GM18519 (cell line): ENCODE results near the gene PDE8A.
"Not testable (repeated sequence)": the region's sequence is repeated elsewhere in the genome, so short reads cannot be mapped to it uniquely, and the experiment has no call there.

Source experiments
- ATAC-seq: cut with Tn5 transposase; IDR thresholded peaks from one replicate; pipeline ENCODE4 v1.9.1; 2021; ENCODE audit warnings: mild to moderate bottlenecking, moderate library complexity; ENCODE audit not compliant: unreplicated experiment, low FRiP score

The PDE8A gene

DNA sequence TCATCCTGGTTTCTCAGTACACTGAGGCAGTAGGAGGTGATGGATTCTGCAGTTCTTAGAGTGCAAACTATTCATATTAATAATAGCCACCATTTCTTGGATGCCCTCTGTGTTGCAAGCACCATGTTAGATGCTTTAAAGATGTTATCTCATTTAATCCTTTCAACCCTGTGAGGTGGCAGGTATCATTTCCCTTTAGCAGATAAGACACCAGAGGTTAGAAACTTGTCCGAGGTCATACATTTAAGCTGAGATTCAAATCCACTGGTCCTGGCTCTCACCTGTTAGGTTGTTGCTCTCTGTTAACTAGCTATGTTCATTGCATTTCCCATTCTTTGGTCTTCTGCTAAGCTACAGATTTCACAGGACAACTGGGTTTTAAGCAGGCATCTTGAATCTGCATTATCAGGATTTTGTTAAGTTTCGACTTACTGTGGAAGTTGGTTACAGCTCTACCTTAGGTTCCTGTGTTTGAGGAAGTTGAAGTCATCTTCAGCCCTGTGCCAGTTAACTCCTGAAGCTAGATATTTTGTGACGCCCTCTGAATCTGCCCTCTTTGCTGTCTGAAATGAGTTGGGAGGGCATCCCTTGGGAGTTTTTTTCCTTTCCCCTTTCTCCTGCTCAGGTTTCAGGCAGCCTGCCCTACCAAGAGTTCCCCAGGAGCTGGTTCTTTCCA, 6.4 kb downstream of the PDE8A start:
- ATAC-seq: no peak

DNA sequence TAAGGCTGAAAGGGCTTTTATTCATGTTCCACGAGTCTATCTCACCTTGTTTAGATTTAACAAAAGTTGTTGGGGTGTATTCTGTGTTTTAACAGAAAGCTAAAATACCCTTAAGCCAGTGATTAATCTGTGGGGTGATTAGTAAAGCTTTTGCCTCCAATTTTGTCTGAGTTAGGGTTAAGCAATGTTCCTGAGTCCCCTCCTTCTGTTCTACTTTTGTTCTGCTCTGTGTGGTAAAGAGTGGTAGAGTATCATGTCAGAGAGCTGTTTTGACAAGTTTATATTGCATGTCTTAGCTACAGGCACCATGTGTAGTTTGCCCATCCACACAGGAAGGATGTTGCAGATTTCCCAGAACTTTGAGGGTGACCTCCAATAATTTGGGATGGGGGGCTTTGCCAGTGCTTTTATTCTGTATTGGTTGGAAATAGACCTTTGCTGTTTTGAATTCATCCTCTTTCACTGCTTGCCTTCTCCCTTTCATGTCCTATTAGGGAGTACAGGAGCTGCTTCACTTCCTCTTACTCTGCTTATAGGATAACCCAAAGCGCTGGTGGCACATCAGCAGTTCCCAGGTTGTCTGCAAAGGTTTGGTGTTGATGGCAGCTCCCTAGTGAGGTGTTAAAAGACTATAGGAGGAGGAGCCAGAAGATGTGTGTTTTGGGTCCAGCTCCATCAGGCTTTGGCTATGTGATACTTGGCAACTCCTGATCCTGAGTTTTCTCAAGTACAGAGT, 7.4 kb downstream of the PDE8A start:
- no peak for ATAC-seq

DNA sequence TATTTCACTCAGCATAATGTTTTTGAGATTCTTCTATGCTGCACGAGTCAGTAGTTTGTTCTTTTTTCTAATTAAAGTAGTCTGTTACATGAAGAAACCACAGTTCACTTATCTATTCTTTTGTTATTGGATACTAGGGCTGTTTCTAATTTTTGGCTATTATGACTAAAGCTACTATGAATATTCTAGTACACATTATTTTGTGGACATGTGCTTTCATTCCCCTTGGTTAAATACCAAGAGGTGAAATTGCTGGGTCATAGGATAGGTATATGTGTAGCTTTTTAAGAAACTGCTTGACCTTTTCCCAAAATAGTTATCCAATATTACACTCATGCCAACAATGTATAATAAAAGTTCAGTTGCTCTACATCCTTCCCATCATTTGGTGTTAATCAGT, 8.9 kb downstream of the PDE8A start:
- no peak for ATAC-seq

DNA sequence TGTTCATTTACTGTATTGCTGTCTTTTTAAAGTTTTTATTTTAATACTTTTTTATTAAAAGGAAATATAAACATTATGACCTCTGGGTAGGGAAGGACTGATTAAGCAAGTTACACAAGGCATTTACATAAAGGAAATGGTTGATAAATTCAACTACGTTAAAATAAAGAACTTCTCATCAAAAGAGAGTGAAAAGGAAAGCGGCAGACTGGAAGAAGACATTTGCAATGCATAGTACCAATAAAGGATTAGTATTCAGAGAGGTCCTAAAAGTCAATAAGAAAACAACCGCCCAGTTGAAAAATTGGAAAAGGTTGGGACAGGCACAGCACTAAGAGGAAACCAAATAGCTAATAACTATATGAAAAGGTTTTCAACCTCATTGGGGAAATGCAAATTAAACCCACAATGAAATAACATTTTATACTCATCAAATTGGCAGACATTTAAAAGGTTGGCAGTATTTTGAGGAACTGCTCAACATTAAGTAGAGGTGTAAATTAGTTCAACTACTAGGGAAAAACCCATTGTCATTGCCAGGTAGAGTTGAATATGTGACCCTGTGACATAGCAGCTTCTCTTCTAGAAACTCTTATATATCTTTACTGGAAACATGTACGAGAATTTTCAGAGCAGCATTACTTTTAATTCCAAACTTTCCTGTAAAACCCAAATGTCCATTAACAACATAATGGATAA, 9.5 kb downstream of the PDE8A start:
- no peak for ATAC-seq

DNA sequence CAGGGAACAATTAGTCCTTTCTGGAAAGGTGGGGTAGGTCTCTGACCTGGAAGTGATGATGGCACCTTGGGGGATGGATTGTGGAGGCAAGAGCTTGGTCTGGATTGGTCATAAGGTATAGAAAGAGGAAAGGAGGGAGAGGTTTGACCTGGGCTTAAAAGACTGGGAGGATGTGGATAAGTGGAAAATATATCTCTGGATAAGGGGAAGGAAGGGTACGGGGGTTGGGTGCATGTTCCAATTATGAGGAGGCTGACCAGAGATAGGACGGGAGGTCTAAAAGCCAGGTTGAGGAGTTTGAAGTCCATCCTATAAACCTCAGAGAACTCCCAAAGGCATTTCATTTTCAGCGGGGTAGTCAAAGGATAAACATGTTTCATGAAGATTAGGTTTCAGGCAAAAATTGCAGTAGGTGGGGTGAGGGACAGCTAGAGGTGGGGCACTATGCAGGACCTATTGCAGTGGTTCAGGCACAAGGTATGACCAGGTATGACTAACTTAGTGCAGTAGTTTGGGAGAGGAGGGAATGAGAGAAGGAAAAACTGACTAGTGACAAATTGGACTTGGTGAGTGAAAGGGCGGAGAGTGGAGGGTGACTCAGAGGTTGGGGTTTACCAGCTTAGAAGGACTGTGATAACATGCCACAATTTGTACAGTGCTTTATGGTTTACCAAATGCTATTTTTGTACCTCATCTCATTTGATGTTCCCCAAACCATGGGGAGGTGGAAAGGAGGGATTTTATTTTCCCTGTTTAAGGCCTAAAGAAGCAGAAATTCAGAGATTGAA, 10.7 kb downstream of the PDE8A start:
- no peak for ATAC-seq

DNA sequence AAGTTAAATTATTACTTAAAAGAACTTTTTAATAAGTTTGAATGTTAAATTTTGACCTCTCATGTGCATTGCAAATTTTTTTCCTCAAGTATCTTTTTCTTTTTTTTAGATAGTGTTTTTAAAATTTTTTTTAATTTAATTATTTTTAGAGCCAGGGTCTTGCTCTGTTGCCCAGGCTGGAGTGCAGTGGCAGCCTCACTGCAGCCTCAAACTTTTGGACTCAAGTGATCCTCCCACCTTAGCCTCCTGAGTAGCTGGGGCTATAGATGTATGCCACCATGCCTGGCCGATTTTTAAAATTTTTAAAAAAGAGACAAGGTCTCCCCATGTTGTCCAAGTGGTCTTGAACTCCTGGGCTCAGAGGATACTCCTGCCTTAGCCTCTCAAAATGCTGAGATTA, 14.4 kb downstream of the PDE8A start:
- no peak for ATAC-seq

DNA sequence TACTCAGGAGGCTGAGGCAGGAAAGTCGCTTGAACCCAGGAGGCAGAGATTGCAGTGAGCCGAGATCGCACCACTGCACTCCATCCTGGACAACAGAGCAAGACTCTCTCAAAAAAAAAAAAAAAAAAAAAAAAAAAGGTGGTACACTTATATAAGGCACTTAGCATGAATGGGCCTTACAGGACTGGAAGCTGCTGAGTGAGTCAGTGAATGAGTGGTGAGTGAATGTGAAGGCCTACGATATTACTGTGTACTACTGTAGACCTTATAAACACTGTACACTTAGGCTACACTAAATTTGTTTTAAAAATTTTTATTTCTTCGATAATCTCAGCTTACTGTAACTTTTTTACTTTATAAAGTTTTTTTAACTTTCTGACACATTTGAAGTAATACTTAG, 15.1 kb downstream of the PDE8A start:
- not testable (repeated sequence) for ATAC-seq

DNA sequence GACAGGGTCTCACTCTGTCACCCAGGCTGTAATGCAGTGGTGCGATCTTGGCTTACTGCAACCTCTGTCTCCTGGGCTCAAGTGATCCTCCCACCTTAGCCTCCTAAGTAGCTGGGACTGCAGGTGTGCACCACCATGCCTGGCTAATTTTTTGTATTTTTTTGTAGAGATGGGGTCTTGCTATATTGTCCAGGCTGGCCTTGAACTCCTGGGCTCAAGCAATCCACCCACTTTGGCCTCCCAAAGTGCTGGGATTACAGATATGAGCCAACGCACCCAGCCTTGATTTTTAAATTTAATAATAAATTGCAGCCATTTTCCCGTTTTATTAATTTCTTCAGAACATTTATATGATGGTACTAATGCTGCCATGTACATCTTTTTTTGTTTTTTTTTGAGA, 15.6 kb downstream of the PDE8A start:
- not testable (repeated sequence) for ATAC-seq

DNA sequence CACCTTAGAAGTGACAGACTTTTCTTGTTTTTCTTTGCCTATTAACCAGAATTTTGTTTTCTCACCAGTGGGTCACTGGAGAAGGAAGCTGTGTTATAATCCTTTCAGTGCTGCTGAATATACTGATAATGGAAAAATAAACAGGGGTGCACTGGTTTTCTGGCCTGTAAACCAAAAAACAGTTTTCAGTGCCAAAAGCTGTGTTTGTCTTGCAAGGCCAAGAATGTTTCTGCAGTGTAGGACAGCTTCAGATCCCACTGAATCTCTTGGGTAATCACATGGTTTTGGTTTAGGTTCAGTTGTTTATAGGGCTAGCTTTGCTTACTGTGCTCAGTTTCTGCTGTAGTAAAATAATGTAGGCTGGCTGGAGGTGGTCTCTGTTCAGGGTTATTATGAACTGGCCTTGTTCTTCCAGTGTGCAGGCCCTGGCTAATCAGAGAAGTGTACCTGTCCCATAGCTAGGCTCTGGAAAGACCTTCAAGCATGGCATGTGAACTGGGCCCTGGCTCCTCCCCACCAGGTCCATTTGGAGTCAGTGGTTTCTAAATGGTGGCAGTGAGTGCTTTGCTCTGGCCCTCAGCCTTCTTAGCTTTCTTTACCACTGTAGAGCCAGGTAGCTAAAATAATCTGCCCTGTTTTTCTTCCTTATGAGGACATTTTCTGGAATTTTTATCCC, 18.7 kb downstream of the PDE8A start:
- no peak for ATAC-seq

DNA sequence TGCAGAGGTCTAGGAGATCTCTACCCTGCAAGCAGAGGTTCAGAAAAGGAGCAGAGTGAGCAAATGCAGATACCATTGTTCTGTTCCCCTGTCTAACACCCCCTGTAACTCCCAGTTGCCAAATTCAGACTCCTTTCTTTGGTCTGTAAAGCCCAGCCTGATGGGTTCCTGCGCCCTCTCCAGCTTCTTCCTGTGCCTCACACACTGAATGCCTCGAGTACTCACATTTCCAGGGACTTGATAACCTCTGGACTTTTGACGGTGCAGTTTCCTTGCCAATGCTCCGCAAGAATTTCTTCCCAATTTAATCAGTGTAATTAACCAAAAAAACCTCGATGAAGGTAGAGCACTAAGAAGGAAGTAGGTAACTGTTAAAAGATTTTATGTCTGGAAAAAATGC, 19.3 kb downstream of the PDE8A start:
- no peak for ATAC-seq

DNA sequence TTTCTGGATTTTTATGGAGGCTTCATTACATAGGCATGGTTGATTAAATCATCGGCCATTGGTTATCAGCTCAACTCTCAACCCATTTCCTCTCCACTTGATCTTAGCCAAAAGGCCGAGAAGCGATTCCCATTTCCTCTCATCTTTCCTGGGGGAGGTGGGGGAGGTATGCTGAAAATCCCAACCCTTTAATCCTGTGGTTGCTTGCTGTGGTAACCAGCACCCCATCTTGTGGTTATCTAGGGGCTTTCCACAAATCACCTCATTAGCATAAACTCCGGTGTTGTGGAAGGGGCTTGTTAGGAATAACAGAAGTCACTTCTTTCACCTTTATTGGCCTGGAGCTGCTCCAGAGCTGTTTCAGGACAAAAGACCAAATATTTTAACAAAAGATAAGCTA, 20.9 kb downstream of the PDE8A start:
- ATAC-seq: no peak

DNA sequence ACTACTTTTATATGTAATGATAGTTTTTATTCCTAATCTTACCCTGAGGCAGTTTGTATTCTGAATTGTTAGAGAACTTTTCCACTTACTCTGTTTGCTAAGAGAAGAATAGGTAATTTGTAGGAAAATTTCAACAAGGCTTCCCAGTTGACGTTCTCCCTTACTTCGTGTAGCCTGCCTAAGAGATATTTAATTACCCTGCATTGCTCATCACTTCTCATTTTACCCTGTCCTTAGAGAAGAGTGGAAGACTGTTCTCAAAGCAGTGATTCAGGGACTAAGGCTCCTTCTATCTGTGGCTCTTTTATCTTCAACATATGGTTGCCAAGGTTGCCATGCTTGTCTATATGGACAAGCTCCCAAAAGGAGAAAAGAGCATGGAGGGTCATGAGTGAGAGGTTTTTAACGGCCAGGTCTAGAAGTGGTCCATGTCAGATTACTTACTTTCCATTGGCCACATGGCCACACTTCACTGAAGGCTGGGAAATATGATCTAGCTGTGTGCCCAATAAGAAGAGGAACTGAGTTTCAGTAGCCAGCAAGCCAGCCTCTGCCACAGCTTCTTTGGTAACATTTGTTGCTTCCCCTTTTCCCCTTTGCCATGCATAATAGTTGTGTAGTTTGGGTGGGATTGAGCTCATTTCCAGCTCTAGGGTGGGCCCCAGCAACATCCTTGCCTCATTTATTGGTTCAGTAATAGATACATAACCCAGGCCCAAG, 22.1 kb downstream of the PDE8A start:
- ATAC-seq: no peak

DNA sequence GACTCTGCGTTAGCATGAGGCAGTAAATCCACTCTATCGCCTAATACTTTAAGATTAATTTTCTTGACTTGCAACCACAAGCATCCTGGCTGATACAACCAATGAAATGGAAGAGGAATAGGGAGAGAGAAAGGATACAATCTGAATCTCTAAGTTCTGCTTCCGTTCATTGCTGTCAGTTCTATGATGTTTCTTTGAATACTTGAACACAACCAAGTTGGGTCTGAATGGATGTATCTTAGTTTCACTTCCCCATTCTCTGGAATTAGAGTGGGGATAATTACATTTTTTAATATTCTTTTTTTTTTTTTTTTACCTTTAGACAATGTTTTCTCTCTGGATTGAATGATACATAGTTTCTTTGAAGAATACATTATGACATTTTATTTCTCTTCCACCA, 22.9 kb downstream of the PDE8A start:
- ATAC-seq: no peak

DNA sequence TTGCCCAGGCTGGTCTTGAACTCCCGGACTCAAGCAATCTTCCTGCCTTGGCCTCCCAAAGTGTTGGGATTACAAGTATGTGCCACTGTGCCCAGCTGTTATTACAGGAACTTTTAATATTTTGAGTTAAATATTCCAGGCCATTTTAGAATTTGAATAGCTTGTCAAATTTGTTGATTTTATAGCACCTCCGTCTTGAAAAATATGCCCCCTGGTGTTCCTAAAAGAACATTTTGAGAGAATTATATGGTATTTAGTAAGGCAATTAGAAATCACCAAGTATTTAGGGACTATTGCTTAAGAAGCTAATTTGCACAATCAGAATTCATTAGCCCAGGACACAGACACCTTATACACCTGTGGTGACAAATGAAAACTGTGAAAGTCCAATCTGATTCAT, 23.7 kb downstream of the PDE8A start:
- no peak for ATAC-seq

DNA sequence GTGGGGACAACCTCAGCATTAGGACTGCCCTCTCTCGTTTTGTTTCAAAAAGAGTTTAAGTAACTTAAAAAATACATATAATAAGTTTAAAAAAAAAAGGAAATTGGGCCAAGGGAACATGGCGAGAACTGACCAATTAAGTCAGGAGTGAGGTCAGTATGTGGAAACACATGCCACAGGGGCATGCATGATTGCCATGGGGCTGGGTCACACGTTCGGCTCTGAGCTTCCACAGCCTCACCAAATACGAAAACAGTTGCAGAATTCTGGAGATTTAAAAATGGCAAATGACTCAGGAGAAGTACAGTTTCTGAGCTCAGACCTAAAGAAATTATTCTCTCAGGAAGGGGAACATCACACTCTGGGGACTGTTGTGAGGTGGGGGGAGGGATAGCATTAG, 24.1 kb downstream of the PDE8A start:
- ATAC-seq: no peak

DNA sequence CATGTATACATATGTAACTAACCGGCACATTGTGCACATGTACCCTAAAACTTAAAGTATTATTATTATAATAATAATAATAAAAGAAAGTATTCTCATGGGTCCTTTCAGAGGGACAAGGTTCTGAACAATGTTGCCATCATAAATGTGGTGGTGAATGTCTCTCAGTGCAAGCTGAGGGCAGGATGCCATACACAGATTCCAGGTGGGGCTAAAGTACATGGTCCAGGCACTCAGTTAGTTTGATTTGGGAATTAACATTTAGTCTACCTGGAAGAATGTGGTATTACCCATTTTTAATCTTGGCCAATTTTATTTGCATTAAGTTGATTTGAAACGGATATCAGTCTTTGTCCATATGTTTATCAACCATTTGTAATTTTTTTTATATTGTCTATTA, 24.5 kb downstream of the PDE8A start:
- no peak for ATAC-seq

DNA sequence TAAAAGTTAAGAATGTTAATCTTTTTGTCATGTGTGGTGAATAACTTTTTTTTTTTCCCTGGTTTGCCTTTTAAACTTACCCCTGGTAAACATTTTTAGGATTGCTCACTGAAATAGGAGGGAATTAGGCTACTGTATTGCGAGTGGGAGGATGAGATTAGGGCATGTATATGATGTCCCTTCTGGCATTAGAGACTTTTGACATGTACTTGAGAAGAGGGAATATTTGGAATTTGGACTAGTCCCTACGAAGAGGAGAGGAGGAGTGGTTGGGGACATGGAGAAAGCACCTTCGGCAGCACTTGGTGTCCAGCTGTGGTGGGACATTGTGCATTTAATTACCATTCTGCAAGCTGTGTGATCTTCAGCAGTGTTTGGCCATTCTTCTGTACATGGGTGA, 25.0 kb downstream of the PDE8A start:
- no peak for ATAC-seq

DNA sequence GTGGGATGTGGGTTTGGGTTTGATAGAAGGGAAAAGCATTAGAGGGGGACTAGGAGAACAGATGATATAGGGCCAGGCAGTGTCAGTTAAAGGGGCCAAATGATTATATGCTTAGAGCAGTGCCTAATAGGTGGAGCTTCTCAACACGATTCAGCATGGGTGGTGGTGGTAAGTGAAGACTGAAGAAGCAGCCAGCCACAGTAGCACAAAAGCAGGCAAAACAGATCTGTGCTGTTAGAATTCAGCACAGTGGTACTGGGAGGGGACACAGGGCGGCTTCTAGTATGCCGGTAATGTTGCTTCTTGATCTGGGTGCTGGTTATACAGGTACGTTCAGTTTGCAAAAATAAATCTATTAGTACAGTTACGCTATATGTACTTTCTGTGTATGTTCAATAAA, 25.5 kb downstream of the PDE8A start:
- ATAC-seq: no peak

DNA sequence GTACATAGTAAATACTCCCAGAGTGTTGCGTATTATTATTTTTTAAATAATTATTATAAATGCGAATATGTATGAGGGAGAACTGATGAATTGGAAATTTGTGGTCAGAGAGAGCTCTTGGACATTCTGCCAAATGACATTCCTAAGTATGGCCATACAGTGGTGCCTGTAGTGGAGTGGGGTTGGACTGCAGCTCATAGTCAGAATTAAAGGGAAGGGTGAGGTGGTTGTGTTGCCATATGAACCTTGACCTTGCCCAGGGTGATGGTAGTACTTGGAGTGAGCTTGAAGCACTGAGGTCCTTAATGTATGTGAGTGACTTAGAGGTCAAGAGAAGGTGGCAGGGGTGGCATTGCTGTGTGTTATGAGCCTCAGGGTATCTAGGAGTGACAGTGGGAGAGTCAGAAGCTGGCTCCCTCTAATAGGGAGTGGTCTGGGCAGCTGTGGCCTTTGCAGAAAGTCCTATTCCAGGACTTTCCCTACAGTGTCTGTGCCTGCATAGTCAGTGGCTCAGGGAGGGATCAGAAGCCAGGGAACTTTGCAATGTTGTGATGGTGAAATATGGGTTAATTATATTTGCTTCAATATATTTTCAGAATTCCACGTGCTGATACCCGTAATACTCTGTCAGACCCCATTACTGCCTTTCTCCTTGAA, 26.2 kb downstream of the PDE8A start:
- no peak for ATAC-seq
